ENCODE results near the gene ASRGL1.

GRCh38 chr11:62358273-62358672 lies 21.0 kb downstream of the ASRGL1 start:
- TF ChIP-seq CTCF (IDR thresholded peaks at IDR 0.05; ENCODE audit: poor library complexity) (no peak), EZH2 (IDR thresholded peaks at IDR 0.05; ENCODE audit: borderline replicate concordance) (no peak)
